Keratinocyte (primary cell): Measurements from ENCODE around the gene F13B. TPM values are rescaled to one million over a fixed set of nuclear protein-coding genes. Genes with fewer than 3 reads are reported as not detected.

Source experiments
- DNase-seq: peaks from one replicate; pipeline ENCODE4 v3.0.0-alpha.2; 2011; ENCODE audit warnings: low read depth, missing footprints, low spot score
- FAIRE-seq: peaks from 2 replicates; lab custom pipeline; 2011; peaks lifted over from hg19 to GRCh38; lab: Jason Lieb, UNC
- H2AFZ ChIP-seq: 2 replicates; pipeline ENCODE4 v1.6.0; 2012; ENCODE audit warnings: low read length, control low read depth, inconsistent platforms; ENCODE audit not compliant: control insufficient read depth
- H3K27ac ChIP-seq: 2 replicates; pipeline ENCODE4 v1.5.1; 2011; ENCODE audit warnings: low read length; ENCODE audit not compliant: control insufficient read depth, insufficient read depth
- H3K27me3 ChIP-seq: 3 replicates; pipeline ENCODE4 v1.6.0; 2011; ENCODE audit warnings: low read length; ENCODE audit not compliant: control insufficient read depth, insufficient read depth; ENCODE audit errors: extremely low read depth
- H3K36me3 ChIP-seq, 2 experiments: 2 replicates in 1 of 2; 3 replicates in 1 of 2; pipeline ENCODE4 v1.5.1; 2011; ENCODE audit warnings: low read length in 2 of 2, mild to moderate bottlenecking in 1 of 2; ENCODE audit not compliant: control insufficient read depth in 2 of 2, insufficient read depth in 2 of 2; ENCODE audit errors: extremely low read depth in 1 of 2
- H3K4me1 ChIP-seq: 3 replicates; pipeline ENCODE4 v1.5.1; 2011; ENCODE audit warnings: low read length; ENCODE audit not compliant: control insufficient read depth, insufficient read depth; ENCODE audit errors: extremely low read depth
- H3K4me2 ChIP-seq: 3 replicates; pipeline ENCODE4 v1.6.0; 2011; ENCODE audit warnings: low read depth, low read length; ENCODE audit not compliant: control insufficient read depth, insufficient read depth; ENCODE audit errors: extremely low read depth
- H3K4me3 ChIP-seq, 3 experiments: fragments of 200-600 bp in 1 of 3; sonication (generic) in 1 of 3; 2 replicates in 2 of 3; 3 replicates in 1 of 3; pipeline ENCODE4 v1.5.1; 2011 to 2016; ENCODE audit warnings: low read length in 3 of 3, mild to moderate bottlenecking in 3 of 3, control low read depth in 2 of 3, inconsistent platforms in 1 of 3, low read depth in 1 of 3, mixed read lengths in 1 of 3, mixed run types in 1 of 3, moderate library complexity in 1 of 3; ENCODE audit not compliant: control insufficient read depth in 2 of 3, insufficient read depth in 2 of 3; ENCODE audit errors: extremely low read depth in 1 of 3
- H3K79me2 ChIP-seq: 2 replicates; pipeline ENCODE4 v1.6.0; 2012; ENCODE audit warnings: low read length; ENCODE audit not compliant: control insufficient read depth, insufficient read depth
- H3K9ac ChIP-seq: 3 replicates; pipeline ENCODE4 v1.6.0; 2011; ENCODE audit warnings: low read length; ENCODE audit not compliant: control insufficient read depth, insufficient read depth; ENCODE audit errors: extremely low read depth
- H3K9me1 ChIP-seq: 3 replicates; pipeline ENCODE4 v1.6.0; 2011; ENCODE audit warnings: low read length; ENCODE audit not compliant: control insufficient read depth, insufficient read depth; ENCODE audit errors: extremely low read depth
- H3K9me3 ChIP-seq: 2 replicates; pipeline ENCODE4 v1.5.1; 2012; ENCODE audit warnings: low read depth, low read length; ENCODE audit not compliant: control insufficient read depth
- H4K20me1 ChIP-seq: 3 replicates; pipeline ENCODE4 v1.6.0; 2011; ENCODE audit warnings: low read length; ENCODE audit not compliant: control insufficient read depth, insufficient read depth; ENCODE audit errors: extremely low read depth
- CTCF ChIP-seq, 3 experiments: IDR thresholded peaks in 1 of 3; conservative IDR thresholded peaks in 1 of 3; optimal IDR thresholded peaks in 1 of 3; 2 replicates in 2 of 3; 3 replicates in 1 of 3; pipeline versions ENCODE3 to v1.5.1; 2011; ENCODE audit warnings: low read length in 3 of 3, mild to moderate bottlenecking in 3 of 3, moderate library complexity in 2 of 3, control low read depth in 1 of 3, inconsistent platforms in 1 of 3; ENCODE audit not compliant: insufficient read depth in 2 of 3; ENCODE audit errors: extremely low read depth in 1 of 3
- EZH2 ChIP-seq: IDR thresholded peaks from one replicate; pipeline ENCODE4 v1.6.1; 2012; ENCODE audit warnings: inconsistent platforms, mild to moderate bottlenecking, low read length, moderate library complexity
- dilution Hi-C: fragments of 300-500 bp; cut with MboI; formaldehyde crosslinking; loops from one replicate; pipeline ENCODE4 v1.7.0; 2020; ENCODE audit warnings: low sequenced_read_pairs; ENCODE audit not compliant: extremely low pct_ligation_motif_present
- polyA plus RNA-seq, 5 experiments: library from polyadenylated mRNA; depleted of rRNA in 3 of 5; stranded (reverse) in 3 of 5; stranded (forward) in 1 of 5; unstranded in 1 of 5; fragments of >200 nt; gene quantifications; 1 replicate in 1 of 5; 2 replicates in 3 of 5; 3 replicates in 1 of 5; pipeline versions ENCODE4 v1.2.1 to v1.2.3, GENCODE V29; 2011 to 2012; ENCODE audit warnings: missing spikeins in 2 of 5, low read depth in 1 of 5, low replicate concordance in 1 of 5

F13B gene
- polyA plus RNA-seq, 1 donor (not counting 4 experiments of a cell fraction or from before 2014, with no cell fraction given) = not detected

- TF ChIP-seq EZH2 = no peak
- no peak for TF ChIP-seq CTCF (optimal IDR thresholded peaks at IDR 0.05 in 1 of 3, IDR thresholded peaks at IDR 0.05 in 1 of 3, conservative IDR thresholded peaks at IDR 0.05 in 1 of 3; ENCODE audit: extremely low read depth in 1 of 3, insufficient read depth in 2 of 3, low read length in 3 of 3)
- no peak for FAIRE-seq
- no peaks in the 10 kb centered on the region for H3K36me3 ChIP-seq
Measured at GRCh38 chr1:197106869-197107268, 39.8 kb upstream of the F13B start.

GRCh38 chr1:197103300-197103699 is 36.2 kb upstream of the F13B start:
- Histone ChIP-seq H3K27ac (no peak overlapping the region), H3K4me1 (no peaks in the 10 kb centered on the region), H3K36me3 (peaks cover 0 to 3% of the 10 kb centered on the region in 2 experiments), H3K9me3 (no peaks in the 10 kb centered on the region), H3K27me3 (no peaks in the 10 kb centered on the region), H3K9ac (no peak overlapping the region), H2AFZ (no peak overlapping the region), H4K20me1 (no peaks in the 10 kb centered on the region), H3K4me3 (no peak overlapping the region), H3K9me1 (no peaks in the 10 kb centered on the region), H3K4me2 (no peak overlapping the region), H3K79me2 (no peaks in the 10 kb centered on the region)
- TF ChIP-seq EZH2 (no peak), CTCF (optimal IDR thresholded peaks at IDR 0.05 in 1 of 3, IDR thresholded peaks at IDR 0.05 in 1 of 3, conservative IDR thresholded peaks at IDR 0.05 in 1 of 3; ENCODE audit: extremely low read depth in 1 of 3, insufficient read depth in 2 of 3, low read length in 3 of 3) (no peak)
- dilution Hi-C loops = no loop called here
- DNase-seq = no peak
- FAIRE-seq = no peak

More at GRCh38 chr1:197106869-197107268, 39.8 kb upstream of the F13B start:
- Histone ChIP-seq H3K4me3 (no peak overlapping the region), H3K27ac (no peak overlapping the region), H3K79me2 (no peaks in the 10 kb centered on the region), H3K4me1 (no peaks in the 10 kb centered on the region), H3K9me3 (no peaks in the 10 kb centered on the region), H4K20me1 (no peaks in the 10 kb centered on the region), H2AFZ (no peak overlapping the region), H3K27me3 (no peaks in the 10 kb centered on the region), H3K9me1 (no peaks in the 10 kb centered on the region), H3K4me2 (no peak overlapping the region), H3K9ac (no peak overlapping the region)
- DNase-seq = no peak
- dilution Hi-C loops = no loop called here
